ENCODE data around the gene TUBB8.
A peak's percentile ranks its signal among the peaks of the same experiment; 100 is the strongest.
"Not testable (repeated sequence)": the region's sequence is repeated elsewhere in the genome, so short reads cannot be mapped to it uniquely, and the experiment has no call there.

TUBB8 gene

GRCh38 chr10:83930-84530, 34.9 kb upstream of the TUBB8 start:
- H3K4me3 ChIP-seq (ENCODE audit: low read length) = no peak overlapping the region
- no peak overlapping the region for H2AFZ ChIP-seq (ENCODE audit: low read depth, low read length)
- H3K36me3 ChIP-seq (ENCODE audit: insufficient read depth, low read length) = no peaks in the 10 kb centered on the region
- no peaks in the 10 kb centered on the region for H3K9me3 ChIP-seq (ENCODE audit: low read length)
- H3K4me1 ChIP-seq (ENCODE audit: insufficient read depth, low read length) = no peaks in the 10 kb centered on the region
- H3K27me3 ChIP-seq (ENCODE audit: insufficient read depth, low read length) = peaks cover 31% of the 10 kb centered on the region

GRCh38 chr10:80477-81105, 31.5 kb upstream of the TUBB8 start:
- no peak overlapping the region for H3K4me3 ChIP-seq (ENCODE audit: low read length)
- no peaks in the 10 kb centered on the region for H3K36me3 ChIP-seq (ENCODE audit: insufficient read depth, low read length)

GRCh38 chr10:79532-80215, 30.6 kb upstream of the TUBB8 start:
- H3K27me3 ChIP-seq (ENCODE audit: insufficient read depth, low read length) = peaks cover 12% of the 10 kb centered on the region
- no peak overlapping the region for H3K4me3 ChIP-seq (ENCODE audit: low read length)
- H3K9me3 ChIP-seq (ENCODE audit: low read length) = no peaks in the 10 kb centered on the region
- no peaks in the 10 kb centered on the region for H3K36me3 ChIP-seq (ENCODE audit: insufficient read depth, low read length)
- no peaks in the 10 kb centered on the region for H3K4me1 ChIP-seq (ENCODE audit: insufficient read depth, low read length)
- H2AFZ ChIP-seq (ENCODE audit: low read depth, low read length) = no peak overlapping the region

More at GRCh38 chr10:80477-81105, 31.5 kb upstream of the TUBB8 start:
- no peaks in the 10 kb centered on the region for H3K4me1 ChIP-seq (ENCODE audit: insufficient read depth, low read length)
- no peaks in the 10 kb centered on the region for H3K9me3 ChIP-seq (ENCODE audit: low read length)
- H3K27me3 ChIP-seq (ENCODE audit: insufficient read depth, low read length) = peaks cover 19% of the 10 kb centered on the region
- H2AFZ ChIP-seq (ENCODE audit: low read depth, low read length) = no peak overlapping the region

- H3K4me3 ChIP-seq (ENCODE audit: low read length) = no peak overlapping the region
- no peaks in the 10 kb centered on the region for H3K4me1 ChIP-seq (ENCODE audit: insufficient read depth, low read length)
- H3K36me3 ChIP-seq (ENCODE audit: insufficient read depth, low read length) = no peaks in the 10 kb centered on the region
- H3K9me3 ChIP-seq (ENCODE audit: low read length) = no peaks in the 10 kb centered on the region
- H2AFZ ChIP-seq (ENCODE audit: low read depth, low read length) = no peak overlapping the region
- peaks cover 12% of the 10 kb centered on the region for H3K27me3 ChIP-seq (ENCODE audit: insufficient read depth, low read length)
These were observed 29.5 kb upstream of the TUBB8 start for GRCh38 chr10:78556-78955.

GRCh38 chr10:74266-74621, 25.1 kb upstream of the TUBB8 start:
- not testable (repeated sequence) for H3K4me1 ChIP-seq (ENCODE audit: insufficient read depth, low read length); H3K27me3 ChIP-seq (ENCODE audit: insufficient read depth, low read length); H3K4me3 ChIP-seq (ENCODE audit: low read length); H3K36me3 ChIP-seq (ENCODE audit: insufficient read depth, low read length); H2AFZ ChIP-seq (ENCODE audit: low read depth, low read length); H3K9me3 ChIP-seq (ENCODE audit: low read length)

- not testable (repeated sequence) for H3K9me3 ChIP-seq (ENCODE audit: low read length); H2AFZ ChIP-seq (ENCODE audit: low read depth, low read length); H3K36me3 ChIP-seq (ENCODE audit: insufficient read depth, low read length); H3K4me1 ChIP-seq (ENCODE audit: insufficient read depth, low read length); H3K27me3 ChIP-seq (ENCODE audit: insufficient read depth, low read length)
- peak overlapping the region; percentile 35 for H3K4me3 ChIP-seq (ENCODE audit: low read length)
These were observed 24.6 kb upstream of the TUBB8 start for GRCh38 chr10:73543-74265.

GRCh38 chr10:68156-68555, 19.1 kb upstream of the TUBB8 start:
- not testable (repeated sequence) for H3K9me3 ChIP-seq (ENCODE audit: low read length); H3K4me1 ChIP-seq (ENCODE audit: insufficient read depth, low read length); H3K36me3 ChIP-seq (ENCODE audit: insufficient read depth, low read length); H3K27me3 ChIP-seq (ENCODE audit: insufficient read depth, low read length); H2AFZ ChIP-seq (ENCODE audit: low read depth, low read length); H3K4me3 ChIP-seq (ENCODE audit: low read length)

GRCh38 chr10:49926-50325, 830 bp upstream of the TUBB8 start:
- H2AFZ ChIP-seq (ENCODE audit: low read depth, low read length); H3K4me3 ChIP-seq (ENCODE audit: low read length); H3K4me1 ChIP-seq (ENCODE audit: insufficient read depth, low read length); H3K9me3 ChIP-seq (ENCODE audit: low read length); H3K36me3 ChIP-seq (ENCODE audit: insufficient read depth, low read length); H3K27me3 ChIP-seq (ENCODE audit: insufficient read depth, low read length): not testable (repeated sequence)

- H3K27me3 ChIP-seq (ENCODE audit: insufficient read depth, low read length) = not testable (repeated sequence)
These were observed 1.2 kb downstream of the TUBB8 start for GRCh38 chr10:47864-48263.

GRCh38 chr10:13315-13635, 35.8 kb downstream of the TUBB8 start:
- not testable (repeated sequence) for H3K36me3 ChIP-seq (ENCODE audit: insufficient read depth, low read length); H3K27me3 ChIP-seq (ENCODE audit: insufficient read depth, low read length); H3K4me3 ChIP-seq (ENCODE audit: low read length); H3K9me3 ChIP-seq (ENCODE audit: low read length); H2AFZ ChIP-seq (ENCODE audit: low read depth, low read length); H3K4me1 ChIP-seq (ENCODE audit: insufficient read depth, low read length)

More at GRCh38 chr10:47864-48263, 1.2 kb downstream of the TUBB8 start:
- not testable (repeated sequence) for H3K36me3 ChIP-seq (ENCODE audit: insufficient read depth, low read length); H3K4me3 ChIP-seq (ENCODE audit: low read length); H3K4me1 ChIP-seq (ENCODE audit: insufficient read depth, low read length); H2AFZ ChIP-seq (ENCODE audit: low read depth, low read length); H3K9me3 ChIP-seq (ENCODE audit: low read length)

GRCh38 chr10:12444-13314, 36.4 kb downstream of the TUBB8 start:
- H3K36me3 ChIP-seq (ENCODE audit: insufficient read depth, low read length); H3K27me3 ChIP-seq (ENCODE audit: insufficient read depth, low read length); H3K9me3 ChIP-seq (ENCODE audit: low read length); H2AFZ ChIP-seq (ENCODE audit: low read depth, low read length); H3K4me1 ChIP-seq (ENCODE audit: insufficient read depth, low read length); H3K4me3 ChIP-seq (ENCODE audit: low read length): not testable (repeated sequence)

GRCh38 chr10:11260-11659, 37.8 kb downstream of the TUBB8 start:
- not testable (repeated sequence) for H2AFZ ChIP-seq (ENCODE audit: low read depth, low read length); H3K4me3 ChIP-seq (ENCODE audit: low read length); H3K27me3 ChIP-seq (ENCODE audit: insufficient read depth, low read length); H3K4me1 ChIP-seq (ENCODE audit: insufficient read depth, low read length); H3K9me3 ChIP-seq (ENCODE audit: low read length); H3K36me3 ChIP-seq (ENCODE audit: insufficient read depth, low read length)

All from neuron (in vitro differentiated cells).